ENCODE measurements around the gene MBNL1. TPM values are rescaled to one million over a fixed set of nuclear protein-coding genes. Genes with fewer than 3 reads are reported as not detected.

MBNL1 gene
- total RNA-seq, 1 experiment from 2014 or later, result 117 TPM

- intact Hi-C loops (cut with micrococcal nuclease; ENCODE audit: unreplicated experiment), result no loop called here
- no peak for DNase-seq (ENCODE audit: low spot score)
- no peak overlapping the region for H3K4me3 ChIP-seq (ENCODE audit: low read depth, low read length, poor library complexity, severe bottlenecking)
- no peaks in the 10 kb centered on the region for H3K36me3 ChIP-seq (ENCODE audit: insufficient read depth, low read length, poor library complexity, severe bottlenecking)
- H3K4me1 ChIP-seq (ENCODE audit: insufficient read depth, low read length, poor library complexity, severe bottlenecking), result no peaks in the 10 kb centered on the region
- no peaks in the 10 kb centered on the region for H3K27me3 ChIP-seq (replicated peaks; ENCODE audit: insufficient read depth, low read depth, low read length, poor library complexity)
- POLR2A ChIA-PET (ENCODE audit: low non-redundant PET), result no interaction called here
- CTCF ChIA-PET, result no interaction called here
- TF ChIP-seq CTCF (conservative IDR thresholded peaks at IDR 0.05; ENCODE audit: low read depth, low read length) (no peak), EZH2 (IDR thresholded peaks at IDR 0.05; ENCODE audit: borderline replicate concordance, low read depth, low read length, poor library complexity, severe bottlenecking) (no peak)
- H3K27ac ChIP-seq (ENCODE audit: low read depth, low read length, poor library complexity, severe bottlenecking), result no peak overlapping the region
- H3K9me3 ChIP-seq (ENCODE audit: low read depth, low read length, poor library complexity, severe bottlenecking), result no peaks in the 10 kb centered on the region
- no TSS peak for BruUV-seq (replicated peaks)
Observed at GRCh38 chr3:152253514-152253913, 15.2 kb upstream of the MBNL1 start.

GRCh38 chr3:152254041-152254440 lies 14.7 kb upstream of the MBNL1 start:
- Histone ChIP-seq H3K9me3 (ENCODE audit: low read depth, low read length, poor library complexity, severe bottlenecking) (no peaks in the 10 kb centered on the region), H3K27me3 (replicated peaks; ENCODE audit: insufficient read depth, low read depth, low read length, poor library complexity) (no peaks in the 10 kb centered on the region), H3K4me1 (ENCODE audit: insufficient read depth, low read length, poor library complexity, severe bottlenecking) (no peaks in the 10 kb centered on the region), H3K36me3 (ENCODE audit: insufficient read depth, low read length, poor library complexity, severe bottlenecking) (no peaks in the 10 kb centered on the region), H3K27ac (ENCODE audit: low read depth, low read length, poor library complexity, severe bottlenecking) (no peak overlapping the region), H3K4me3 (ENCODE audit: low read depth, low read length, poor library complexity, severe bottlenecking) (no peak overlapping the region)
- no TSS peak for BruUV-seq (replicated peaks)
- POLR2A ChIA-PET (ENCODE audit: low non-redundant PET), result no interaction called here
- intact Hi-C loops (cut with micrococcal nuclease; ENCODE audit: unreplicated experiment), result no loop called here
- CTCF ChIA-PET, result no interaction called here
- TF ChIP-seq EZH2 (IDR thresholded peaks at IDR 0.05; ENCODE audit: borderline replicate concordance, low read depth, low read length, poor library complexity, severe bottlenecking) (no peak), CTCF (conservative IDR thresholded peaks at IDR 0.05; ENCODE audit: low read depth, low read length) (no peak)
- no peak for DNase-seq (ENCODE audit: low spot score)

GRCh38 chr3:152255290-152255689 lies 13.4 kb upstream of the MBNL1 start:
- no peak overlapping the region for H3K27ac ChIP-seq (ENCODE audit: low read depth, low read length, poor library complexity, severe bottlenecking)
- BruUV-seq (replicated peaks), result no TSS peak
- no peaks in the 10 kb centered on the region for H3K9me3 ChIP-seq (ENCODE audit: low read depth, low read length, poor library complexity, severe bottlenecking)
- ChIA-PET POLR2A (ENCODE audit: low non-redundant PET) (no interaction called here), CTCF (no interaction called here)
- intact Hi-C loops (cut with micrococcal nuclease; ENCODE audit: unreplicated experiment), result no loop called here
- H3K4me3 ChIP-seq (ENCODE audit: low read depth, low read length, poor library complexity, severe bottlenecking), result no peak overlapping the region
- no peak for TF ChIP-seq EZH2 (IDR thresholded peaks at IDR 0.05; ENCODE audit: borderline replicate concordance, low read depth, low read length, poor library complexity, severe bottlenecking)
- TF ChIP-seq CTCF (conservative IDR thresholded peaks at IDR 0.05; ENCODE audit: low read depth, low read length), result no peak
- H3K36me3 ChIP-seq (ENCODE audit: insufficient read depth, low read length, poor library complexity, severe bottlenecking), result no peaks in the 10 kb centered on the region
- DNase-seq (ENCODE audit: low spot score), result no peak
- no peaks in the 10 kb centered on the region for H3K4me1 ChIP-seq (ENCODE audit: insufficient read depth, low read length, poor library complexity, severe bottlenecking)
- no peaks in the 10 kb centered on the region for H3K27me3 ChIP-seq (replicated peaks; ENCODE audit: insufficient read depth, low read depth, low read length, poor library complexity)
